GM04503 (cell line): ENCODE data around the gene CELF2.

Source experiments
- DNase-seq: peaks from one replicate; pipeline ENCODE4 v3.0.0-alpha.2; 2012; ENCODE audit warnings: low read depth

The CELF2 gene

GRCh38 chr10:11004144-11005077, 13.3 kb upstream of the CELF2 start:
- no peak for DNase-seq

- DNase-seq: no peak
Measured at GRCh38 chr10:11005725-11006427, 11.8 kb upstream of the CELF2 start.

- no peak for DNase-seq
Measured at GRCh38 chr10:11006428-11006825, 11.2 kb upstream of the CELF2 start.

GRCh38 chr10:11007476-11008020, 10.1 kb upstream of the CELF2 start:
- DNase-seq: no peak

- DNase-seq: no peak
Measured at GRCh38 chr10:11009471-11010308, 8.0 kb upstream of the CELF2 start.

- no peak for DNase-seq
Measured at GRCh38 chr10:11010582-11010981, 7.1 kb upstream of the CELF2 start.

GRCh38 chr10:11011436-11011835, 6.2 kb upstream of the CELF2 start:
- no peak for DNase-seq

GRCh38 chr10:11011984-11012383, 5.7 kb upstream of the CELF2 start:
- no peak for DNase-seq

GRCh38 chr10:11012421-11013295, 5.0 kb upstream of the CELF2 start:
- DNase-seq: no peak

GRCh38 chr10:11013836-11014235, 3.8 kb upstream of the CELF2 start:
- no peak for DNase-seq

- DNase-seq: no peak
Measured at GRCh38 chr10:11014671-11015445, 2.8 kb upstream of the CELF2 start.

GRCh38 chr10:11015446-11015934, 2.2 kb upstream of the CELF2 start:
- DNase-seq: no peak

- DNase-seq: no peak
Measured at GRCh38 chr10:11017000-11017569, 587 bp upstream of the CELF2 start.

GRCh38 chr10:11018432-11018841, 765 bp downstream of the CELF2 start:
- DNase-seq: no peak

GRCh38 chr10:11018855-11019631, 1.4 kb downstream of the CELF2 start:
- no peak for DNase-seq

- DNase-seq: no peak
Measured at GRCh38 chr10:11019724-11020547, 2.3 kb downstream of the CELF2 start.

- no peak for DNase-seq
Measured at GRCh38 chr10:11020548-11020942, 2.9 kb downstream of the CELF2 start.

GRCh38 chr10:11022213-11022612, 4.5 kb downstream of the CELF2 start:
- DNase-seq: no peak
